SK-N-SH (cell line): ENCODE measurements around the gene TSPAN10. TPM values are rescaled to one million over a fixed set of nuclear protein-coding genes. Genes with fewer than 3 reads are reported as not detected.

Experiments used
- CTCF ChIA-PET: fragments of 300-600, 350-600 bp; formaldehyde crosslinking; extraction: SDS; loops from one replicate; lab custom pipeline; 2021; lab: Yijun Ruan, JAX
- POLR2A ChIA-PET: fragments of 350-600 bp; sonication (Branson Sonifier 250); formaldehyde crosslinking; extraction: SDS; loops from one replicate; lab custom pipeline; 2020; ENCODE audit warnings: antibody characterized with exemption, inconsistent platforms; lab: Yijun Ruan, JAX
- DNase-seq: peaks from one replicate; pipeline ENCODE4 v3.0.0; 2012
- H2AFZ ChIP-seq: fragments of 200-600 bp; sonication (generic); 2 replicates; pipeline ENCODE4 v1.8.1; 2016; ENCODE audit warnings: antibody characterized with exemption, mild to moderate bottlenecking, low read depth
- H3F3A ChIP-seq: fragments of 200-600 bp; sonication (generic); replicated peaks from 2 replicates; pipeline ENCODE3; 2016; ENCODE audit warnings: antibody characterized with exemption, mild to moderate bottlenecking; ENCODE audit not compliant: insufficient read depth
- H3K27ac ChIP-seq, 2 experiments: fragments of 200-500 bp in 1 of 2; fragments of 200-600 bp in 1 of 2; sonication (Bioruptor generic) in 1 of 2; sonication (generic), shearing (Covaris generic) in 1 of 2; 2 replicates each; pipeline versions ENCODE4 v1.5.1 to v1.6.1; 2014 to 2016; ENCODE audit warnings: low read depth in 2 of 2, inconsistent platforms in 1 of 2, low read length in 1 of 2, mild to moderate bottlenecking in 1 of 2, mixed read lengths in 1 of 2
- H3K27me3 ChIP-seq: fragments of 200-600 bp; sonication (generic), shearing (Covaris generic); 2 replicates; pipeline ENCODE4 v1.6.1; 2016; ENCODE audit warnings: mixed run types; ENCODE audit not compliant: insufficient read depth
- H3K36me3 ChIP-seq, 2 experiments: fragments of 200-500 bp in 1 of 2; fragments of 200-600 bp in 1 of 2; sonication (Bioruptor generic) in 1 of 2; sonication (generic) in 1 of 2; replicated peaks in 1 of 2; 2 replicates each; pipeline versions ENCODE3 to v1.5.1; 2014 to 2016; ENCODE audit warnings: low read length in 1 of 2, mild to moderate bottlenecking in 1 of 2; ENCODE audit not compliant: insufficient read depth in 2 of 2, control insufficient read depth in 1 of 2
- H3K4me1 ChIP-seq, 2 experiments: fragments of 200-500 bp in 1 of 2; fragments of 200-600 bp in 1 of 2; sonication (Bioruptor generic) in 1 of 2; sonication (generic), shearing (Covaris generic) in 1 of 2; 2 replicates each; pipeline versions ENCODE4 v1.5.1 to v1.6.1; 2014 to 2016; ENCODE audit warnings: low read depth in 1 of 2, low read length in 1 of 2, mixed run types in 1 of 2; ENCODE audit not compliant: insufficient read depth in 2 of 2, control insufficient read depth in 1 of 2
- H3K4me2 ChIP-seq: fragments of 200-600 bp; sonication (generic), shearing (Covaris generic); 2 replicates; pipeline ENCODE4 v1.6.1; 2017; ENCODE audit warnings: mixed run types
- H3K4me3 ChIP-seq, 2 experiments: fragments of 200-500 bp in 1 of 2; fragments of 200-600 bp in 1 of 2; sonication (Bioruptor generic) in 1 of 2; sonication (generic), shearing (Covaris generic) in 1 of 2; 2 replicates each; pipeline versions ENCODE4 v1.5.1 to v1.8.1; 2014 to 2016; ENCODE audit warnings: low read depth in 2 of 2, inconsistent platforms in 1 of 2, low read length in 1 of 2, mild to moderate bottlenecking in 1 of 2, mixed read lengths in 1 of 2, moderate library complexity in 1 of 2
- H3K79me2 ChIP-seq: fragments of 200-600 bp; sonication (generic); 2 replicates; pipeline ENCODE4 v1.8.1; 2017; ENCODE audit warnings: mild to moderate bottlenecking; ENCODE audit not compliant: insufficient read depth
- H3K9ac ChIP-seq: fragments of 200-600 bp; sonication (generic); 2 replicates; pipeline ENCODE4 v1.6.1; 2017; ENCODE audit warnings: mixed run types
- H3K9me2 ChIP-seq: fragments of 200-600 bp; sonication (generic); 2 replicates; pipeline ENCODE4 v1.6.1; 2017; ENCODE audit warnings: mixed run types
- H3K9me3 ChIP-seq: fragments of 200-600 bp; sonication (generic); 2 replicates; pipeline ENCODE4 v1.6.1; 2017; ENCODE audit warnings: mixed run types, mild to moderate bottlenecking, moderate library complexity
- H4K20me1 ChIP-seq: fragments of 200-600 bp; sonication (generic); 2 replicates; pipeline ENCODE4 v1.6.1; 2017; ENCODE audit warnings: mild to moderate bottlenecking, mixed run types; ENCODE audit not compliant: insufficient read depth
- CHD2 ChIP-seq: fragments of 150-350 bp; IDR thresholded peaks from 2 replicates; pipeline ENCODE4 v1.6.1; 2018; ENCODE audit warnings: low read length; ENCODE audit not compliant: partially characterized antibody
- ELF1 ChIP-seq: IDR thresholded peaks from 2 replicates; pipeline ENCODE4 v1.4.0; 2012
- EZH2phosphoT487 ChIP-seq: fragments of 200-600 bp; sonication (generic); IDR thresholded peaks from 2 replicates; pipeline ENCODE4 v1.6.1; 2017; ENCODE audit warnings: low read depth, mixed run types, mild to moderate bottlenecking, antibody characterized with exemption, moderate library complexity, borderline replicate concordance
- FOXJ3 ChIP-seq: sonication (generic); formaldehyde crosslinking; IDR thresholded peaks from 2 replicates; pipeline ENCODE4 v1.5.1; 2020; ENCODE audit warnings: mild to moderate bottlenecking, missing genetic modification reagents
- GATA2 ChIP-seq: sonication (generic); formaldehyde crosslinking; IDR thresholded peaks from 2 replicates; pipeline ENCODE4 v1.5.0; 2020; ENCODE audit warnings: mild to moderate bottlenecking, missing genetic modification reagents
- MAX ChIP-seq: IDR thresholded peaks from 2 replicates; pipeline ENCODE4 v1.4.0; 2012; ENCODE audit warnings: low read depth
- MXI1 ChIP-seq: IDR thresholded peaks from 2 replicates; pipeline ENCODE4 v1.6.1; 2012; ENCODE audit warnings: mild to moderate bottlenecking, low read depth, low read length, improper control_type of control experiment
- RAD21 ChIP-seq: IDR thresholded peaks from 2 replicates; pipeline ENCODE4 v1.6.1; 2012; ENCODE audit warnings: mild to moderate bottlenecking, low read length
- RXRA ChIP-seq: IDR thresholded peaks from 2 replicates; pipeline ENCODE4 v1.4.0; 2012; ENCODE audit warnings: low read depth, mild to moderate bottlenecking, borderline replicate concordance
- TAF1 ChIP-seq: IDR thresholded peaks from 2 replicates; pipeline ENCODE4 v1.6.1; 2012; ENCODE audit warnings: low read depth, mild to moderate bottlenecking, low read length, moderate library complexity, borderline replicate concordance
- TCF12 ChIP-seq: IDR thresholded peaks from 2 replicates; pipeline ENCODE4 v1.4.0; 2012
- WGBS: methylation state at CpG from one replicate; pipeline ENCODE4 v1.1.6; 2017; ENCODE audit warnings: low lambda C conversion rate; 5-methylcytosine and 5-hydroxymethylcytosine counted together
- polyA plus RNA-seq, 3 experiments: library from polyadenylated mRNA; depleted of rRNA; stranded (reverse); fragments of >200 nt; gene quantifications; 2 replicates each; pipeline ENCODE4 v1.2.3, GENCODE V29; 2012
- TF ChIP-seq, protein P1 (sequence below): IDR thresholded peaks from 2 replicates; pipeline ENCODE4 v1.4.0; 2012; ENCODE audit warnings: low read depth, borderline replicate concordance

The TSPAN10 gene
- polyA plus RNA-seq, 1 of the 3 experiments (the other 2 are of a cell fraction): 6.0 TPM

DNA sequence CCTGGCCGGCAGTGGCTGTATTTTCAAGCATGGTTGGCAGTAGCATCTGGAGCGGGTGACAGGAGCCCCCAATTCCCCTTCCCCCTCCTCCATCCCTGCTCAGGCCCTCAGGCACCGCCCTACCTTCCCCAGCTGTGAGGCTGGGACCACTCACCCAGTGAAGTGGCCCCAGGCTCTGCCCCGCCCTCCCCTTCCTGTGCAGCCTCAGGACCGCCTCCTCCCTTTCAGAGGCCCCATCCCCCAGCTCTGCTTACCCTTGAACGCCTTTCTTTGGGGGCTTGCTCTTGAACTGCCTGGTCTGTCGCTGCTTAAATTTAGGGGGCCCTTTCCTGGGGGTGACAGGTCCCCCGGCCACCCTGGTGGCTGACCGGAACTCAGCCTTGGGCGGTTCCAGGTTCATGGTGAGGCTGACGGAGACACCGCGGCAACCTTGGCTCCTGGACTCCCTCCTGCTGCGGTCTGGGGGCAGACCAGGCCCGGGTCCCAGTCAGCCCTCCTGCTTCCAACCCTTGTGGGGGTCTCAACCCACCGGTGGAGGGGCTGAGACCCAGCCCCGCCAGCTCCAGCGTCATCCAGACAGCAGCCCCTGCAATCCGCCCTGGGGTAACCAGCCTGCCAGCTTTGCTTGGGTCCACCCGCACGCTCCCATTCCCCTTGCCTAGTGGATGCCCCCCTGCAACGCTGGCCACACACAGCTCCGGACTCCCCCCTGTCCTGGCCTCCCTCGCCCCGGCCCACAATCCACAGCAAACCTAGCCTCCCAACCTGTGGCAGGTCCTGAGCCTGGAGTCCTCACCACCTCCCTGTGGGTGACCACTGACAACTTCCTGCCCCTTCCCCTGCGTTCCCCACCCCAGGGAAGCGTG is 16.1 kb downstream of the TSPAN10 start:
- no peaks in the 10 kb centered on the region for H3K79me2 ChIP-seq
- H3K9ac ChIP-seq: no peak overlapping the region
- DNase-seq: peak; percentile 56
- H3K36me3 ChIP-seq: no peaks in the 10 kb centered on the region
- no peaks in the 10 kb centered on the region for H4K20me1 ChIP-seq
- ChIA-PET POLR2A (no interaction called here), CTCF (no interaction called here)
- H3K27me3 ChIP-seq: no peaks in the 10 kb centered on the region; the same call in 1 of the 2 replicates
- no peak overlapping the region for H3K27ac ChIP-seq
- H3K4me3 ChIP-seq: no peak overlapping the region
- no peak for TF ChIP-seq GATA2 (CRISPR knock-in tag)
- TF ChIP-seq TAF1: no peak
- no peak for TF ChIP-seq EZH2phosphoT487
- no peak for TF ChIP-seq TCF12
- TF ChIP-seq, protein P1, sequence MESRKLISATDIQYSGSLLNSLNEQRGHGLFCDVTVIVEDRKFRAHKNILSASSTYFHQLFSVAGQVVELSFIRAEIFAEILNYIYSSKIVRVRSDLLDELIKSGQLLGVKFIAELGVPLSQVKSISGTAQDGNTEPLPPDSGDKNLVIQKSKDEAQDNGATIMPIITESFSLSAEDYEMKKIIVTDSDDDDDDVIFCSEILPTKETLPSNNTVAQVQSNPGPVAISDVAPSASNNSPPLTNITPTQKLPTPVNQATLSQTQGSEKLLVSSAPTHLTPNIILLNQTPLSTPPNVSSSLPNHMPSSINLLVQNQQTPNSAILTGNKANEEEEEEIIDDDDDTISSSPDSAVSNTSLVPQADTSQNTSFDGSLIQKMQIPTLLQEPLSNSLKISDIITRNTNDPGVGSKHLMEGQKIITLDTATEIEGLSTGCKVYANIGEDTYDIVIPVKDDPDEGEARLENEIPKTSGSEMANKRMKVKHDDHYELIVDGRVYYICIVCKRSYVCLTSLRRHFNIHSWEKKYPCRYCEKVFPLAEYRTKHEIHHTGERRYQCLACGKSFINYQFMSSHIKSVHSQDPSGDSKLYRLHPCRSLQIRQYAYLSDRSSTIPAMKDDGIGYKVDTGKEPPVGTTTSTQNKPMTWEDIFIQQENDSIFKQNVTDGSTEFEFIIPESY: no peak
- TF ChIP-seq ELF1: no peak
- no peak for TF ChIP-seq CHD2
- no peak for TF ChIP-seq RAD21
- TF ChIP-seq MXI1: no peak
- no peak for TF ChIP-seq FOXJ3
- no peak overlapping the region for H2AFZ ChIP-seq
- no peaks in the 10 kb centered on the region for H3F3A ChIP-seq
- H3K4me1 ChIP-seq: peaks cover 6 to 7% of the 10 kb centered on the region in 2 experiments; a peak in 2 of 4 replicates
- no peak overlapping the region for H3K4me2 ChIP-seq
- peaks cover 3% of the 10 kb centered on the region; the same call in 1 of the 2 replicates for H3K9me3 ChIP-seq
- H3K9me2 ChIP-seq: no peaks in the 10 kb centered on the region
- WGBS: 90% methylated on average over 20 of the region's 27 CpGs

GRCh38 chr17:81655378-81656117 is 18.6 kb downstream of the TSPAN10 start:
- Histone ChIP-seq H3K9ac (no peak overlapping the region), H3K9me2 (no peaks in the 10 kb centered on the region), H3K79me2 (no peaks in the 10 kb centered on the region)
- 79% methylated on average over 14 of the region's 18 CpGs for WGBS
- TF ChIP-seq RXRA (no peak), MAX (no peak)
- TF ChIP-seq, all 33 proteins: peak for 0
- Histone ChIP-seq H3K27ac (no peak overlapping the region), H3K4me2 (no peak overlapping the region), H2AFZ (no peak overlapping the region), H3K4me3 (no peak overlapping the region), H3K4me1 (peaks cover 6 to 7% of the 10 kb centered on the region in 2 experiments; a peak in 2 of 4 replicates), H3F3A (peaks cover 3% of the 10 kb centered on the region), H3K36me3 (no peaks in the 10 kb centered on the region), H3K27me3 (no peaks in the 10 kb centered on the region), H3K9me3 (no peaks in the 10 kb centered on the region), H4K20me1 (no peaks in the 10 kb centered on the region)
- DNase-seq: no peak
- POLR2A ChIA-PET: interaction anchor here (1.9 kb wide), 1 partner anchor 10 kb away, joined by 7 read pairs; the partner anchor contains the start of genes CCDC137 and OXLD1
- CTCF ChIA-PET: interaction anchor here (1.0 to 1.3 kb wide), 3 partner anchors 10 to 14 kb away, joined by 3 to 4 read pairs (median 4); no protein-coding TSS in a partner anchor
